AG04450 (cell line): Measurements from ENCODE around the gene MBD5. TPM values are rescaled to one million over a fixed set of nuclear protein-coding genes. Genes with fewer than 3 reads are reported as not detected.
"Not testable (repeated sequence)": the region's sequence is repeated elsewhere in the genome, so short reads cannot be mapped to it uniquely, and the experiment has no call there.

Experiments used
- CTCF ChIA-PET: fragments of 300-600, 350-600 bp; formaldehyde crosslinking; extraction: SDS; loops from one replicate; lab custom pipeline; 2022; ENCODE audit warnings: antibody characterized with exemption, inconsistent platforms; lab: Charles Lee
- POLR2A ChIA-PET: fragments of 350-600 bp; formaldehyde crosslinking; extraction: SDS; loops from one replicate; lab custom pipeline; 2021; ENCODE audit warnings: antibody characterized with exemption, inconsistent platforms; lab: Yijun Ruan, JAX
- DNase-seq: peaks from one replicate; pipeline ENCODE4 v3.0.0-alpha.2; 2011; ENCODE audit warnings: low read depth, low spot score
- H3K27ac ChIP-seq: one replicate; pipeline ENCODE4 v1.5.1; 2012; ENCODE audit warnings: low read depth, low read length, control low read depth
- H3K27me3 ChIP-seq: one replicate; pipeline ENCODE4 v1.6.0; 2012; ENCODE audit warnings: low read length; ENCODE audit not compliant: control insufficient read depth, insufficient read depth
- H3K4me3 ChIP-seq: 2 replicates; pipeline ENCODE4 v1.5.1; 2011; ENCODE audit warnings: mild to moderate bottlenecking, low read depth, low read length, control low read depth
- H3K9me3 ChIP-seq: 2 replicates; pipeline ENCODE4 v1.5.1; 2012; ENCODE audit warnings: low read length; ENCODE audit not compliant: control insufficient read depth, insufficient read depth
- CTCF ChIP-seq: IDR thresholded peaks from 2 replicates; pipeline ENCODE4 v1.5.1; 2011; ENCODE audit warnings: low read depth, low read length, control low read depth, inconsistent platforms
- polyA plus RNA-seq: library from polyadenylated mRNA; depleted of rRNA; stranded (reverse); fragments of >200 nt; gene quantifications from 2 replicates; pipeline ENCODE4 v1.2.3, GENCODE V29; 2011

Gene MBD5
- polyA plus RNA-seq, 1 experiment: 40.4 TPM

- H3K9me3 ChIP-seq: no peaks in the 10 kb centered on the region
Observed at GRCh38 chr2:147989102-147989501, 31.8 kb upstream of the MBD5 start.

GRCh38 chr2:147989809-147990403 lies 31.0 kb upstream of the MBD5 start:
- peak; percentile 77 for TF ChIP-seq CTCF
- ChIA-PET POLR2A (interaction anchor here (1.3 kb wide), 1 partner anchor 520 kb away, joined by 5 read pairs; no protein-coding TSS in a partner anchor), CTCF (interaction anchor here (0.6 to 7.7 kb wide), 43 partner anchors 9 to 1000 kb away, joined by 3 to 137 read pairs (median 3); partner anchors contain the start of gene MBD5)
- H3K27me3 ChIP-seq: no peaks in the 10 kb centered on the region
- H3K27ac ChIP-seq: no peak overlapping the region
- H3K9me3 ChIP-seq: no peaks in the 10 kb centered on the region
- H3K4me3 ChIP-seq: no peak overlapping the region
- peak; percentile 27 for DNase-seq

More at GRCh38 chr2:147989102-147989501, 31.8 kb upstream of the MBD5 start:
- no peak for DNase-seq
- ChIA-PET POLR2A (interaction anchor here (1.3 kb wide), 1 partner anchor 520 kb away, joined by 5 read pairs; no protein-coding TSS in a partner anchor), CTCF (interaction anchor here (0.6 to 7.7 kb wide), 19 partner anchors 10 to 1001 kb away, joined by 3 to 137 read pairs (median 3); no protein-coding TSS in a partner anchor)
- no peak overlapping the region for H3K4me3 ChIP-seq
- TF ChIP-seq CTCF: no peak
- no peak overlapping the region for H3K27ac ChIP-seq
- no peaks in the 10 kb centered on the region for H3K27me3 ChIP-seq

GRCh38 chr2:147994965-147995364 lies 25.9 kb upstream of the MBD5 start:
- DNase-seq, H3K9me3 ChIP-seq, H3K4me3 ChIP-seq, CTCF ChIA-PET, H3K27me3 ChIP-seq, H3K27ac ChIP-seq, POLR2A ChIA-PET: not testable (repeated sequence)

- CTCF ChIA-PET: no interaction called here
- peaks cover 4% of the 10 kb centered on the region; the same call in 1 of the 2 replicates for H3K9me3 ChIP-seq
- no peak for DNase-seq
- no peak overlapping the region for H3K4me3 ChIP-seq
- no peaks in the 10 kb centered on the region for H3K27me3 ChIP-seq
- no peak for TF ChIP-seq CTCF
- POLR2A ChIA-PET: no interaction called here
- no peak overlapping the region for H3K27ac ChIP-seq
Observed at GRCh38 chr2:147996828-147997227, 24.1 kb upstream of the MBD5 start.

GRCh38 chr2:147998203-147998602 lies 22.7 kb upstream of the MBD5 start:
- no peak for DNase-seq
- ChIA-PET POLR2A (no interaction called here), CTCF (interaction anchor here (1.3 kb wide), 1 partner anchor 8 kb away, joined by 5 read pairs; no protein-coding TSS in a partner anchor)
- Histone ChIP-seq H3K9me3 (peaks cover 4% of the 10 kb centered on the region; the same call in 1 of the 2 replicates), H3K27me3 (no peaks in the 10 kb centered on the region), H3K4me3 (no peak overlapping the region), H3K27ac (no peak overlapping the region)
- no peak for TF ChIP-seq CTCF
